ENCODE data around the gene HNF1B.

HNF1B gene

DNA sequence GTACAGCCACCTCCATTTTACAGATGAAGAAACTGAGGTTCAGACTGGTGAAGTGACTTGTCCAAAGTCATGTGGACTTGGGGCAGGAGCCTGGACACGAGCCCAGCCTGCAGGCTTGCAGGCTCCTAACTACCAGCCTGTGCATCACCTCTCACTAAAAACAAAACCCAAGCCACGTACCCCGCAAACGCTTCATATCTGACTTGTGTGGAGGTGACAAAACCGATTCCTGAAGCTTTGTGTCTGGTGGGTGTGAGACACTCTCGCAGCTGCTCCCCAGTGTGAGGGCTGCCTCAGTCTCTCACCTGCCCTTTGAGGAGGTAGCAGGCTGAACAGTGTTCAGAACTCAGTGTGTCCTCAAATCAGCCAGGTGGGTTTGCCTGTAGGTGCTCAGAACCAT is 8.4 kb downstream of the HNF1B start:
- DNase-seq (ENCODE audit: low read depth), result no peak

DNA sequence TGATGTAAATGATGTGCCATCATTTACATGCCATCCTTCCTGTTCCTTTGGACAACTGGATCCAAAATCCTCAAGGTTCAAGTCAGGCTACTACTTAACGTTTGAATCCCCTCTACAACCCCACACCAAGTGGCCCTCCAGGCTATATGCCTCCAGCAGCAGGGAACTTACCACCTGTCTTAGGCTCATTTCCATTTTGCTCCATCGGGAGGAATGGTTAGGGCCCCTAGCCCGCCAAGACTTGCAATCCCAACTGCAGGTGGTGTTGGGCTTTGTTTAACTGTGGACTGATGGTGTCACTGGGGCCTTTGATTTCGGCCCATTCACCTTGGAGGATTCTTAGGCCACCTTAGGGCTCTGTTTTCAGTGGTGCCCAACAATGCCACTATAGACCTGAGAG is 9.7 kb downstream of the HNF1B start:
- no peak for DNase-seq (ENCODE audit: low read depth)

DNA sequence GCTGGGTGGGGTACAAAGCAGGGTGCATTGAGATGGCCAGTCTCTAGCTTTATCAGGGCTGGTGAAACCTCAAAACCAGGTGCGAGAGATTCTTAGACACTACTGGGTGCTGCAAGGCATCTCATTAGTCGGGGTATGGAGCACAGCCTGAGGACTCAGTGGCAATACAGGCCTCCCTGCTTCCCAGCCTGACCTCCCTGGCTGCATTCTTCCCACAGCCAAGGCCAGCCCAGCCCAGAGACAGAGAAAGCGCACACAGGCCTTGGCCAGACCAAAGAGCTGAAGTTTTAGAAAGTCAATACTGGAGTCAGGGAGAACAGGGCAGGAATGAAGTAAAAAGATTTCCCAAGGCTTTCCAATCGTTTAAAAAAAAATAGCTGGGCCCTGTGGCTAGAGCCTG is 12.5 kb downstream of the HNF1B start:
- no peak for DNase-seq (ENCODE audit: low read depth)

- DNase-seq (ENCODE audit: low read depth), result no peak
Measured at GRCh38 chr17:37731056-37731455, 13.8 kb downstream of the HNF1B start.

- no peak for DNase-seq (ENCODE audit: low read depth)
Measured at GRCh38 chr17:37729905-37730304, 15.0 kb downstream of the HNF1B start.

DNA sequence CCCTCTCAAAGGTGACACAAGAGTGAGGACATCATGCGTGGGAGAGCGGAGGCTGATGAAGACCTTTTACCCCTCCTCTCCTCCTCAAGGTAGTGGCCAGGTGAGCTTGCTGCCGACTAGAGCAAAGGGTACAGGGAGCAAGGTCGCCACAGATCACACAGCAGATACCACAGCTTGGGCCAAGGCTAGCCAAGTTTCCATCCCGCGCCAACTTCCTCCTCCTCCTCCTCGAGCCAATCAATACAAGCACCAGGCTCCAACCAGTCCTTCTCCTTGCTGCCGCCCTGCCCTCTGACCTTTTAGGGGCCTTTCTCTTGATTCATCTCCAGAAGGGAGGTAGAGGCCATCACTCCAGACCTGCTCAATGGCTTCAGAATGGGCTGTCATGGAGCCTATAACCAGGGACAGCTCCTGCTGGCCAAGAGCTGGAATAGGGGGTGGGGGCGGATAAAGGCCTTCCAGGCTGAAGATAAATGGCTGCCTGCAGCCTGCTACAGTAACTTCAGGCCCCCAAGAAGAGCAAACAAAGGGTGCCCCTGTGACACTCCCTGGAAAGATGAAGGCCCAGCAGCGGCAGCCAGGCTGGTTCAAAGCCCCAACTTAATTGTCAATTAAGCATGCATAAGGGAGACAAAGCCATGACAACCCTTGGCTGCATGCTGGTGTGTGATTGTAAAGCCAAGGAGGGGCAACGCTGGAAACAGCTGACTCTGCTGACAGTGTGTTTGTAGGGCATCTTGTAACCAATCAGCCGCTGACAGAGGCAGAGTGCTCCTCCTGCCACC is 17.8 kb downstream of the HNF1B start:
- DNase-seq (ENCODE audit: low read depth), result no peak

GRCh38 chr17:37726248-37726647 is 18.6 kb downstream of the HNF1B start:
- no peak for DNase-seq (ENCODE audit: low read depth)

- no peak for DNase-seq (ENCODE audit: low read depth)
Measured at GRCh38 chr17:37725601-37726146, 19.2 kb downstream of the HNF1B start.

DNA sequence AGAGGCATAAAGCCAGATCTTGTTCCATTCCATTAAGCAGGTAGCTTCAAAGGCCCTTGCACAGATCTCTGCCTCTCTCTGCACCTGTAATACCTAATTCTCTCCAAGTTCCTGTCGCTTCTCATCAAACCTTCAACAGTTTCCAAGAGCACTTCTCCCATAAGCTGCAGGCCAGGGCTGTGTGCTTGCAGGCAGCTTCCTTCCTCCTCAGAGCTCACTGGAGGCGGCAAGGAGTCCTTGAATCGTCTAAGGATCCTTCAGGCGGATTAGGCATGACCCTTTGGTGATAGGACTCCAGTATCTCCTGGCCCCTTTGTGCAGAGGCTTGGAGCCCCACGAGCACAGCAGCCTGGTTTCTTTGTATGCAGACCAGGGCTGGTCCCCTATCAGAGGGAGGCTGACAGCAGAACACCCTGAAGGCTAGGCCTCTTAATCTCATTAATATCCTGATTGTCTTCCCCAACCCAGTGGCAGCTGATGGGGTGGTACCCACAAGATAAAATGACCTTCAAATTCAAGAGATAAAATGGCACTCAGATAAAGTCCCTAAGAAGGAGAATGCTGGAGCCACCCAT is 19.8 kb downstream of the HNF1B start:
- DNase-seq (ENCODE audit: low read depth), result no peak

DNA sequence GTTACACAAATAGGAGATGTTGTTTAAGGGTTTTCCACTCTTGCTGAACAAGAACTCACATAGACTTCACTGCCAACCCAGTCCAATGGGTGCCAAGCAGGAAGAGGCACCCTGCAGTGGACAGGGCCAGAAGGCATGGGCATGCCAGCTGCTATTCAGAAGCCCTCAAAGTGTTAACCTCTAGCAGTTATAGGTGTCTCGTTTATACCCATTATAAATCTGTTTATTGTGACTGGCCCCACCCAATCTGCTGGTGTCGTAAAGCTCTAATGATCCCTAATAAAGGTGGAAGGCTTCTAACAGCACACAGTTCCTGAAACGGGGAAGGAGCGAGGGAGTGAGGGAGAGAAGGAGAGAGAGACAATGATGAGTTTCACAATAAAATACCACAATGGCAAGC is 23.9 kb downstream of the HNF1B start:
- no peak for DNase-seq (ENCODE audit: low read depth)

DNA sequence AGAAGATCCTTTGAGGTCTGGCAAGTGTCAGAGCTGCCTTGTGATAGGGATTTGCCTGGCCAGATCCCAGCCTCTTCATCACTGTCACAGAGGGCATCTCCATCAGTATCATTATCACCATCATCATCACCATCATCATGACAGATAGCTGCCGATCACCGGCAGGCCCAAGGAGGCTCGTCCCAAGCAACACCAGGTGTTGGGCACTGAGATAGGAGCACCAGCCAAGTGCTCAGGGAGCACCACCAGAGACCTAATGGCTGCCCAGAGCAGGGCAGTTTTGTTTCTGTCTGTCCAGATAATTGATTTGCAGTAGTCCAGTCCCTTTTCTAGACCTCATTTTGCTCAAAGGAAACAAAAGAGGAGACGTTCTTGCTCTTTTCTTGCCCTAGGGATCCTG is 25.0 kb downstream of the HNF1B start:
- DNase-seq (ENCODE audit: low read depth), result no peak

DNA sequence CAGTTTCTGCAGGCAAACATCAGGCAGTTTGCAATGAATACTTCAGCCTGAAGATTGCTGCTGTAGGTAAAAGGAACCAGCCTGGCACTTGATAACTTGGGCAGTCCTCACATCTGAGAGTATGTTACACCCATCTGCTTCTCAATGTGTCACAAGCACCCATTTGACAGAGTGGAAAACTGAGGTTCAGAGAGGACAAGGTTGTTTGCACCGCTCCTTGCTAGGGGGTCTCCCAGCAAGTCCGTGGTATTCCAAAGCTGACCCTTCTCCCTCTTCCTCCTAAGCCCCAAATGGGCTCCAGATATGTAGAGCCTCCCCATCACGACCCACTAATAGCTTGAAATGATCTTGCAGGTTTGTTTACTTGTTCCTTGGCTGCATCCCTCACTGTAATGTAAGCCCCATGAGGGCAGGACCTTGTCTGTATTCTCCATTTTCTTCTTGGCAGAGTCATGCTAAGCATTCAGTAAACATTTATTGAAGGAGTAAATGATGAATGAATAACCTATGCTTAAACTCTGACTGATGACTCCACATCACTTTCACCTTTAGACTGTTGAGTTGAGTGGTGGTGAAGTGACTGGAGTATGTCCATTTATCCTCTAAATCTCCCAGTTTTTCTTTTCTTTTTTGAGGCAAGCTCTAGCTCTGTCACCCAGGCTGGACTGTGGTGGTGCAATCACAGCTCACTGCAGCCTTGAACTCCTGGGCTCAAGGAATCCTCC is 26.4 kb downstream of the HNF1B start:
- DNase-seq (ENCODE audit: low read depth), result no peak

DNA sequence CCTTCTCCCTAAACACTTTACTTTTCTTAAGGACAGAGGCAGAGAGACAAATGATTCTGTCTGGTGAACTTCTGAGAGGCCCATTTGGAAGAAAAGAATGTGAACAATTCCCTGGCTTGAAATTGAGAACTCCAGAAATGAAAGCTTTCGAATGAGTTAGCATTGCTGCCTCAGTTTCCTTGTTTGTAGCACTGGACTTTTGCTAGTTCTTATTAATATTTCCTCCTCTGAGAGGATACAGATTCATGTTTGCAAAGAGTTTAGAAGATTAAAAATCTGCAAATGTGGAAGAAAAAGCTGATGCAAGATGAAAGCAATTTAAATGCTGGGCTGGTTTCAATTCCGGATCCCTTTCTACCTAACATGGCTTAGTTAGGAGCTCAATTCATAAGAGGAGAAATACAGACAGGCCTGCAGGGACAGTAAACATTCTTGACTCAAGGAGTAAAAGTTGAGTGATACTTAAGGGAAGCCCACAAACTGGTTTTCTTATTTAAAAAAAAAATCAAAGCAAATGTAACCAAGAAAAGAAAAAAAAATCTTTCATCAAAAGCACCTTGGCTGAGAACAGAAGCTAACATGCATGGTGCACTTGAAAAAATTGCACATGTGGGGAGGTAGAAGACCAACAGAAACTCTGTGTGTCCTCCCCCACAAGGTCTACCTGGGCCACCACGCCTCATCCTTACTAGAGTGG is 27.1 kb downstream of the HNF1B start:
- DNase-seq (ENCODE audit: low read depth), result no peak

- no peak for DNase-seq (ENCODE audit: low read depth)
Measured at GRCh38 chr17:37714897-37715296, 30.0 kb downstream of the HNF1B start.

DNA sequence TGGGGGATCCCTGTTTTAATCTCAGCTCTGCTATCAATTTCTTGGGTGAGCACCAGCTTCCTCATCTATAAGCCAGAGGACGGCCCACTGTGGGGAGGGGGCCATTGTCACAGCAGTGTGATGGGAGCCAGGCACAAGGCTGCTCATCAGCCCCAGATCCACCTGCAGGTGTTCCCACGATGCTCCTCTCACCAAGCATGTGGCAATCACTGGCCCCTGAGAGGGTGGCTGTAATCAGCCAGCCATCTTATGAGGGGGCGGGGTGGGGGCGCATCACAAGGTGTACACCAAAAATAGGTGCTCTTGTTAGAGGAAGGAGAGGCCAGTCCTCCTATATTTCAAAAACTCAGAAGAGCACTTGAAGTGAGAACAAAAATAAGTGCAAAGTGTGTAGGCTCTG is 31.2 kb downstream of the HNF1B start:
- no peak for DNase-seq (ENCODE audit: low read depth)

GRCh38 chr17:37713028-37713431 is 31.8 kb downstream of the HNF1B start:
- DNase-seq (ENCODE audit: low read depth), result no peak

DNA sequence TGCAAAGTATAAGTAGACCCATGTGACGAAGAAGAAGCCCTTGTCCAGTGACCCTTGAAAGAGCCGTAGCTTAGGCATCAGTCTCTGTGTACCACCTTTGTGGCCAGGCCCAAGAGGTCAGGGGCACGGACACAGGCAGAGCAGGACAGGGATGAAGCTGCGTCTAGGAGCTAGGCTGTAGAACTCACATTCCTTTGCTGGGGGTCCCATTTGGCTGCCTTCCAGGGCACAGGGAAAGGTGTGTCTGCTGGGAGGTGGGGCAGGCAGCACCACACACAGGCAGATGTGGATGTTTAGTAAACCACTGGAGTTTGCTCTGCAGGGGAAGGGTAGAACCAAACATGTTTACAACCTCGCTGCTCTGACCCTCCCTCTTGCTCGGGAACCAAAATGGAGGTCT is 33.7 kb downstream of the HNF1B start:
- no peak for DNase-seq (ENCODE audit: low read depth)

DNA sequence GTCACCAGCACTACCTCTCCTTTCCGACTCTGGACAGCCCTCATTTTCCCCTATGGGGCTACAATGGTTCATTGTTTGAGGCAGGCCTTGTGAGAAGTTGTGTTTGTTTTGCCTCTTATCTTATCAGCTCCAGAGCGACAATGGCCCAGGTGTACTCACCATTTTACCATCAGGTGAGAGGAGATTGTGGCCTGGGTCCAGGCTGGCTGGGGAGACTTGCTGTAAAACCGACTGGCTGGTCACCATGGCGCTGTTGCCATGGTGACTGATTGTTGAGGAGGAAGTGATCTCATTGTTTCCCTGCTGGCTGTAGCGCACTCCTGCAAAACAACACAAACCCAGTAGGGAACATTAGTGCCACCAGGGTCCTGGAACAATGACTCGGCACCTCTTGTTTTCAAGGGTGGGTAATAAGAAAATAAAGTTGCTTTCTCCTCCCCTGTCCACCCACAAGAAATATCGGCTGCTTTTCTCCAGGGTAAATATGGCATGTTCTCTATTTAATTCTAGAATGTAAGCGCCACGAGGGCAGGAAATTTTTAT is 34.4 kb downstream of the HNF1B start:
- DNase-seq (ENCODE audit: low read depth), result no peak

DNA sequence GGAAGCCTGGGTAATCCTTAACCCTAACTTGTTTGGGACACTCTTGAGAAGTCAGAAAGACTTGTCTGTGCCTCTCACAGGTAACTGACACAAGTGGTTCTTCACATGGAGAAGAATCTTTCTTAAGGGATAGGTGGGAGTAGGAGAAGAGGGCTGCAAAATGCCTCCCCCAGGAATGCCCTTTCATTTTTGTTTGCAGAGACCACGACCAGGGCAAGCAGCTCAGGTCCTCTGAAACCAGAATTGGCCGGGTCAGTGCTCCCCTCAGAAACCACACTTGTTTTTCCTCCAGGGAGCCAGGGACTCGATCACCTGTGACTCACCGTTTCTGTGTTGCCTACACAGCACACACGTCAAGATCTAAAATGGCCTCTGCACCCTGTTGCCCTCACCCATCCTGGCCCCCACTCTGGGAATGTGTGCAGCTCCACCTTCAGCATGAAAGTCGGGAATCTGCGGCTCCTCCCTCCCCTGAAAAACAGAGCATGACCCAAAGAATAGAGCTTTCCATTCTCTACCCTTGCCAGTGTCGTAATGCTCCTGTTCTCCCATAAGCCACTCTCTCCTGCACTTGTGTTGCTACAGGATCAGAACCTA is 36.1 kb downstream of the HNF1B start:
- DNase-seq (ENCODE audit: low read depth), result no peak

- no peak for DNase-seq (ENCODE audit: low read depth)
Measured at GRCh38 chr17:37708008-37708615, 36.7 kb downstream of the HNF1B start.

GRCh38 chr17:37706446-37706845 is 38.4 kb downstream of the HNF1B start:
- DNase-seq (ENCODE audit: low read depth), result no peak
